ENCODE results near the gene COPZ2. TPM values are rescaled to one million over a fixed set of nuclear protein-coding genes. Genes with fewer than 3 reads are reported as not detected.

COPZ2 gene
- total and polyA plus RNA-seq, 9 of the 15 experiments (the other 6 are each of a cell fraction or from before 2014, with no cell fraction given) = 0.22 to 0.49 TPM; not detected in 7

DNA sequence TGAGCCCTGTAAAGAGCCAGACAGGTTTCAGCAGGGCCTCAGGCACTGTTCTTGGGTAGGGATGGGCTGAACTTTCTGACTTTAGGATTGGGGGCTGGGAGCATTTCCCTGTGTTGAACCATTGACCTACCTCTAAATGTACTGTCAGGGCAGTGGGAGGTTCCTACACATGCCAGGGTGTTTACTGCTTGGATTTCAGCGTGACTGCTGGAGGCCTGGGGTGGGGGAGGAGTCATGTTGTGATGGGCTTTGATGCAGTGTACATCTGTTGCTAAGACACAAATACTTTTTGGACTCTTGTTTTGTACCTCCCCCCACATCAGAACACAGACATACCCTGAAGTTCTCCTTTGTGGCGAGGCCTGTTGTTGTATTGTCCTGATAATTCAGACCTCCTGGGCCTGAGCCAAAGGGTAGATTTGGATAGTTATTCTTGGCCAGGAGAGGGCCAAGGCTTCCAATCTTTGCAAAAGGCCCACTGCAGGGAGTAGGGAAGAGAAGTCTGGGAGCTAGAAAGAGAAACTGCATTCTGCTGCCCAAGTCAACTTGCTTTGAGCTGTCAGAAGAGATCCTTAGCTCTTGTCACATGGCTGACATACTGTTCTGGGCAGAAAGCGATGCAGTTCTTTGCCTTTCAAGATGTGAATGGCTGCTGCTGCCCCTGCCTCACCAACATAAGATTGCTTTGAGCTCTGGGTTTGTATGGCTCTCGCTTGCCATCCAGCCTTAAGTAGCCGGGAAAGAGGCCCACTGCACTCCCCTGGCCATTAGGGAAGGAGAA lies 14.3 kb upstream of the COPZ2 start (continued):
- TF ChIP-seq PTTG1 (tag; IDR thresholded peaks at IDR 0.05; ENCODE audit: low read depth) = no peak
- TF ChIP-seq NCOA2 (IDR thresholded peaks at IDR 0.05; ENCODE audit: partially characterized antibody in 2 of 2) = no peak
- no peak for TF ChIP-seq ZBED1 (IDR thresholded peaks at IDR 0.05)
- no peak for TF ChIP-seq WHSC1 (IDR thresholded peaks at IDR 0.05; ENCODE audit: low read length)
- no peak for TF ChIP-seq OTX1 (CRISPR knock-in tag; IDR thresholded peaks at IDR 0.05)
- TF ChIP-seq HNRNPL (IDR thresholded peaks at IDR 0.05; ENCODE audit: low read depth, low read length) = no peak
- TF ChIP-seq KDM5B (IDR thresholded peaks at IDR 0.05; ENCODE audit: insufficient replicate concordance, low read depth, low read length) = no peak
- no peak for TF ChIP-seq BCOR (IDR thresholded peaks at IDR 0.05)
- TF ChIP-seq SP2 (IDR thresholded peaks at IDR 0.05; ENCODE audit: extremely low read depth, low read depth, low read length, poor library complexity, severe bottlenecking) = no peak
- no peak for TF ChIP-seq TAF15 (IDR thresholded peaks at IDR 0.05; ENCODE audit: low read depth, low read length)
- TF ChIP-seq ZBTB7A (IDR thresholded peaks at IDR 0.05; ENCODE audit: borderline replicate concordance, control insufficient read depth, low read depth, low read length) = no peak
- no peak for TF ChIP-seq TAF9B (IDR thresholded peaks at IDR 0.05; ENCODE audit: partially characterized antibody)
- TF ChIP-seq ZNF23 (CRISPR knock-in tag; IDR thresholded peaks at IDR 0.05) = no peak
- TF ChIP-seq, protein P1, sequence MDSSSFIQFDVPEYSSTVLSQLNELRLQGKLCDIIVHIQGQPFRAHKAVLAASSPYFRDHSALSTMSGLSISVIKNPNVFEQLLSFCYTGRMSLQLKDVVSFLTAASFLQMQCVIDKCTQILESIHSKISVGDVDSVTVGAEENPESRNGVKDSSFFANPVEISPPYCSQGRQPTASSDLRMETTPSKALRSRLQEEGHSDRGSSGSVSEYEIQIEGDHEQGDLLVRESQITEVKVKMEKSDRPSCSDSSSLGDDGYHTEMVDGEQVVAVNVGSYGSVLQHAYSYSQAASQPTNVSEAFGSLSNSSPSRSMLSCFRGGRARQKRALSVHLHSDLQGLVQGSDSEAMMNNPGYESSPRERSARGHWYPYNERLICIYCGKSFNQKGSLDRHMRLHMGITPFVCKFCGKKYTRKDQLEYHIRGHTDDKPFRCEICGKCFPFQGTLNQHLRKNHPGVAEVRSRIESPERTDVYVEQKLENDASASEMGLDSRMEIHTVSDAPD (CRISPR knock-in tag; IDR thresholded peaks at IDR 0.05) = no peak
- TF ChIP-seq, protein P2, sequence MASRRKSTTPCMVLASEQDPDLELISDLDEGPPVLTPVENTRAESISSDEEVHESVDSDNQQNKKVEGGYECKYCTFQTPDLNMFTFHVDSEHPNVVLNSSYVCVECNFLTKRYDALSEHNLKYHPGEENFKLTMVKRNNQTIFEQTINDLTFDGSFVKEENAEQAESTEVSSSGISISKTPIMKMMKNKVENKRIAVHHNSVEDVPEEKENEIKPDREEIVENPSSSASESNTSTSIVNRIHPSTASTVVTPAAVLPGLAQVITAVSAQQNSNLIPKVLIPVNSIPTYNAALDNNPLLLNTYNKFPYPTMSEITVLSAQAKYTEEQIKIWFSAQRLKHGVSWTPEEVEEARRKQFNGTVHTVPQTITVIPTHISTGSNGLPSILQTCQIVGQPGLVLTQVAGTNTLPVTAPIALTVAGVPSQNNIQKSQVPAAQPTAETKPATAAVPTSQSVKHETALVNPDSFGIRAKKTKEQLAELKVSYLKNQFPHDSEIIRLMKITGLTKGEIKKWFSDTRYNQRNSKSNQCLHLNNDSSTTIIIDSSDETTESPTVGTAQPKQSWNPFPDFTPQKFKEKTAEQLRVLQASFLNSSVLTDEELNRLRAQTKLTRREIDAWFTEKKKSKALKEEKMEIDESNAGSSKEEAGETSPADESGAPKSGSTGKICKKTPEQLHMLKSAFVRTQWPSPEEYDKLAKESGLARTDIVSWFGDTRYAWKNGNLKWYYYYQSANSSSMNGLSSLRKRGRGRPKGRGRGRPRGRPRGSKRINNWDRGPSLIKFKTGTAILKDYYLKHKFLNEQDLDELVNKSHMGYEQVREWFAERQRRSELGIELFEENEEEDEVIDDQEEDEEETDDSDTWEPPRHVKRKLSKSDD (conservative IDR thresholded peaks at IDR 0.05; ENCODE audit: low read length) = no peak

All from K562 (cell line).